Measurements from ENCODE around the gene C11orf97. TPM values are rescaled to one million over a fixed set of nuclear protein-coding genes. Genes with fewer than 3 reads are reported as not detected.

Gene C11orf97
- total and polyA plus RNA-seq, 2 of the 8 experiments (the other 6 are each of a cell fraction or from before 2014, with no cell fraction given) = not detected

GRCh38 chr11:94526645-94527438, 14.6 kb downstream of the C11orf97 start:
- Histone ChIP-seq H2AK5ac (ENCODE audit: low read depth, low read length) (no peak overlapping the region), H3K9ac (replicated peaks in 1 of 4; ENCODE audit: extremely low read depth in 1 of 4, low read depth in 3 of 4, low read length in 3 of 4) (no peak overlapping the region)

More at GRCh38 chr11:94526645-94527438, 14.6 kb downstream of the C11orf97 start:
- no peak overlapping the region for H3K27ac ChIP-seq (ENCODE audit: low read depth, low read length)
- POLR2A ChIA-PET (ENCODE audit: partially characterized antibody) = no interaction called here
- no peak overlapping the region for H2BK5ac ChIP-seq (ENCODE audit: low read depth, low read length)
- H3K4me1 ChIP-seq (replicated peaks in 1 of 4; ENCODE audit: control insufficient read depth in 3 of 4, insufficient read depth in 4 of 4, low read length in 3 of 4) = no peaks in the 10 kb centered on the region
- no peak overlapping the region for H3K18ac ChIP-seq (ENCODE audit: extremely low read depth, low read length)
- H3K56ac ChIP-seq (replicated peaks; ENCODE audit: insufficient read length, low read depth, low read length) = no peak overlapping the region
- H3K4me2 ChIP-seq (ENCODE audit: insufficient read depth in 1 of 2, low read depth in 2 of 2, low read length in 2 of 2) = no peak overlapping the region
- no peak overlapping the region for H4K8ac ChIP-seq (ENCODE audit: extremely low read depth, insufficient read depth, low read length)
- H4K5ac ChIP-seq (ENCODE audit: insufficient read length, low read depth, low read length) = no peak overlapping the region
- no peak overlapping the region for H3K4me3 ChIP-seq (ENCODE audit: extremely low read depth in 1 of 4, insufficient read depth in 2 of 4, low read depth in 3 of 4, low read length in 4 of 4)
- WGBS, 2 experiments (ENCODE audit: extremely low coverage in 1 of 2, insufficient coverage in 1 of 2, insufficient read length in 1 of 2, insufficient replicate concordance in 2 of 2, low coverage in 1 of 2, low lambda C conversion rate in 2 of 2, missing lambda C conversion rate in 1 of 2) = 70% methylated on average over 4 of the region's 4 CpGs; no CpG with 5 or more reads in 1 of the 2 experiments
- H2BK12ac ChIP-seq (ENCODE audit: low read depth, low read length) = no peak overlapping the region
- H3K36me3 ChIP-seq (ENCODE audit: control insufficient read depth in 2 of 4, insufficient read depth in 4 of 4, low read length in 3 of 4) = no peaks in the 10 kb centered on the region
- FAIRE-seq (no peak), DNase-seq (ENCODE audit: low read depth in 1 of 2, low spot score in 2 of 2) (no peak)
- H3K14ac ChIP-seq (ENCODE audit: insufficient read length) = no peak overlapping the region
- no peak overlapping the region for H2BK120ac ChIP-seq (replicated peaks; ENCODE audit: low read depth, low read length)
- no peak overlapping the region for H2AFZ ChIP-seq (ENCODE audit: low read length)
- H3K79me1 ChIP-seq (ENCODE audit: low read depth, low read length) = no peaks in the 10 kb centered on the region
- H3K79me2 ChIP-seq (ENCODE audit: control insufficient read depth in 1 of 2, insufficient read depth in 2 of 2, low read length in 2 of 2) = no peaks in the 10 kb centered on the region
- H3K4ac ChIP-seq (replicated peaks; ENCODE audit: insufficient read length, low read depth, low read length) = no peak overlapping the region
- H3K9me3 ChIP-seq (ENCODE audit: insufficient read depth in 2 of 2, low read depth in 1 of 2, low read length in 1 of 2) = no peaks in the 10 kb centered on the region
- H3K23ac ChIP-seq (ENCODE audit: insufficient read length) = no peak overlapping the region
- H3K23me2 ChIP-seq (ENCODE audit: low read depth, low read length) = no peaks in the 10 kb centered on the region
- H3K27me3 ChIP-seq (replicated peaks in 1 of 4; ENCODE audit: control insufficient read depth in 3 of 4, extremely low read depth in 1 of 4, insufficient read depth in 3 of 4, low read length in 3 of 4) = no peaks in the 10 kb centered on the region
- CTCF ChIA-PET (ENCODE audit: partially characterized antibody) = interaction anchor here (1.8 kb wide), 1 partner anchor 10 kb away, joined by 10 read pairs; no protein-coding TSS in a partner anchor
- H4K91ac ChIP-seq (replicated peaks; ENCODE audit: insufficient read length, low read length) = no peak overlapping the region
- H2BK20ac ChIP-seq (ENCODE audit: low read length) = no peak overlapping the region
- TF ChIP-seq SIX5 (IDR thresholded peaks at IDR 0.05; ENCODE audit: low read depth, low read length) = no peak
- TF ChIP-seq CEBPB (IDR thresholded peaks at IDR 0.05; ENCODE audit: low read depth, low read length) = peak; percentile 24; the same call in 1 of the 2 replicates
- H2BK15ac ChIP-seq (ENCODE audit: low read length) = no peak overlapping the region
- no peaks in the 10 kb centered on the region for H4K20me1 ChIP-seq (replicated peaks in 1 of 2; ENCODE audit: control insufficient read depth in 1 of 2, insufficient read depth in 2 of 2, low read length in 2 of 2)

All from H1 (cell line).